B cell (primary cell): ENCODE results near the gene MAFF. TPM values are rescaled to one million over a fixed set of nuclear protein-coding genes. Genes with fewer than 3 reads are reported as not detected.

Source experiments
- ATAC-seq: fragments of 200-7000 bp; cut with Tn5 transposase; one replicate; pipeline ENCODE4 v1.10.0; 2021; ENCODE audit warnings: low read depth, mild to moderate bottlenecking, moderate number of reproducible peaks, moderate library complexity
- CTCF ChIA-PET: fragments of 350-600 bp; sonication (Branson Sonifier 250); formaldehyde crosslinking; loops from one replicate; lab custom pipeline; 2021; ENCODE audit warnings: antibody characterized with exemption, inconsistent platforms; lab: Charles Lee
- POLR2A ChIA-PET: fragments of 350-600 bp; sonication (Branson Sonifier 250); formaldehyde crosslinking; loops from one replicate; lab custom pipeline; 2021; ENCODE audit warnings: antibody characterized with exemption; lab: Charles Lee
- DNase-seq: peaks from one replicate; pipeline ENCODE4 v3.0.0; 2013
- H2AFZ ChIP-seq: 2 replicates; pipeline ENCODE4 v1.6.1; 2012; ENCODE audit warnings: mild to moderate bottlenecking, low read depth, low read length; ENCODE audit not compliant: insufficient read depth, poor library complexity, severe bottlenecking
- H3K27ac ChIP-seq, 2 donors: 1 replicate in 1 of 2; 2 replicates in 1 of 2; pipeline ENCODE4 v1.5.1; 2012 to 2013; ENCODE audit warnings: low read length in 2 of 2, mild to moderate bottlenecking in 2 of 2, moderate library complexity in 1 of 2
- H3K27me3 ChIP-seq, 4 experiments: fragments of 200-600 bp in 1 of 4; sonication (generic) in 1 of 4; replicated peaks in 1 of 4; 1 replicate in 2 of 4; 2 replicates in 2 of 4; pipeline versions ENCODE4 v1.6.1 to v1.7.0; 2013 to 2016; ENCODE audit warnings: low read length in 3 of 4, mild to moderate bottlenecking in 2 of 4, mixed read lengths in 1 of 4, moderate library complexity in 1 of 4; ENCODE audit not compliant: insufficient read depth in 4 of 4, control insufficient read depth in 3 of 4; ENCODE audit errors: control extremely low read depth in 1 of 4
- H3K36me3 ChIP-seq, 2 experiments: replicated peaks in 1 of 2; 1 replicate in 1 of 2; 2 replicates in 1 of 2; pipeline versions ENCODE4 v1.6.1 to v1.7.1; 2013; ENCODE audit warnings: low read length in 1 of 2; ENCODE audit not compliant: insufficient read depth in 2 of 2, control insufficient read depth in 1 of 2; ENCODE audit errors: control extremely low read depth in 1 of 2, extremely low read depth in 1 of 2
- H3K4me1 ChIP-seq, 2 donors: fragments of 200-600 bp in 1 of 2; sonication (generic) in 1 of 2; 1 replicate in 1 of 2; 2 replicates in 1 of 2; pipeline versions ENCODE4 v1.5.1 to v1.6.1; 2013 to 2017; ENCODE audit warnings: low read length in 2 of 2; ENCODE audit not compliant: control insufficient read depth in 2 of 2, insufficient read depth in 2 of 2
- H3K4me2 ChIP-seq: replicated peaks from 2 replicates; pipeline ENCODE3; 2012; ENCODE audit warnings: mild to moderate bottlenecking, low read depth, low read length; ENCODE audit not compliant: poor library complexity, severe bottlenecking
- H3K4me3 ChIP-seq, 5 experiments: fragments of 200-600 bp in 1 of 5; sonication (generic) in 1 of 5; 1 replicate in 3 of 5; 2 replicates in 2 of 5; pipeline versions ENCODE4 v1.5.1 to v1.7.0; 2011 to 2016; ENCODE audit warnings: low read length in 4 of 5, mild to moderate bottlenecking in 4 of 5, low read depth in 2 of 5, control low read depth in 1 of 5, moderate library complexity in 1 of 5; ENCODE audit not compliant: insufficient read depth in 1 of 5; ENCODE audit errors: control extremely low read depth in 1 of 5, extremely low read depth in 1 of 5
- H3K79me2 ChIP-seq: fragments of 200-600 bp; sonication (generic); one replicate; pipeline ENCODE4 v1.6.0; 2016; ENCODE audit warnings: low read length; ENCODE audit not compliant: control insufficient read depth, insufficient read depth
- H3K9ac ChIP-seq: fragments of 200-600 bp; sonication (generic); 2 replicates; pipeline ENCODE4 v1.6.1; 2017; ENCODE audit warnings: mild to moderate bottlenecking, low read length, moderate library complexity
- H3K9me3 ChIP-seq, 3 donors: one replicate each; pipeline versions ENCODE4 v1.6.1 to v1.7.1; 2013; ENCODE audit warnings: low read length in 2 of 3; ENCODE audit not compliant: control insufficient read depth in 2 of 3, insufficient read depth in 1 of 3; ENCODE audit errors: control extremely low read depth in 1 of 3
- H4K20me1 ChIP-seq: 2 replicates; pipeline ENCODE4 v1.6.0; 2012; ENCODE audit warnings: mild to moderate bottlenecking, low read length; ENCODE audit not compliant: insufficient read depth, control insufficient read depth, poor library complexity, severe bottlenecking
- H3K27ac Mint-ChIP-seq: one replicate; pipeline ENCODE4 v1.8.0; 2021; ENCODE audit warnings: mixed read lengths
- H3K27me3 Mint-ChIP-seq: one replicate; pipeline ENCODE4 v1.8.0; 2021; ENCODE audit warnings: mixed read lengths
- H3K4me1 Mint-ChIP-seq: one replicate; pipeline ENCODE4 v1.8.0; 2021; ENCODE audit warnings: mixed read lengths
- H3K4me3 Mint-ChIP-seq: one replicate; pipeline ENCODE4 v1.8.0; 2021; ENCODE audit warnings: mixed read lengths
- H3K9me3 Mint-ChIP-seq: one replicate; pipeline ENCODE4 v1.8.0; 2022; ENCODE audit warnings: mixed read lengths; ENCODE audit not compliant: insufficient read depth
- CTCF ChIP-seq: fragments of 200-600 bp; IDR thresholded peaks from one replicate; pipeline ENCODE4 v1.8.0; 2022; ENCODE audit warnings: antibody characterized with exemption, mild to moderate bottlenecking
- EZH2 ChIP-seq: IDR thresholded peaks from 2 replicates; pipeline ENCODE4 v1.6.1; 2012; ENCODE audit warnings: borderline replicate concordance, low read depth, mild to moderate bottlenecking, moderate library complexity, low read length; ENCODE audit not compliant: insufficient read depth, poor library complexity, severe bottlenecking
- WGBS: methylation state at CpG from one replicate; pipeline ENCODE4 v1.1.5; 2013; ENCODE audit warnings: missing lambda C conversion rate; ENCODE audit not compliant: insufficient coverage; 5-methylcytosine and 5-hydroxymethylcytosine counted together
- intact Hi-C: fragments of 100-400 bp; cut with micrococcal nuclease; formaldehyde crosslinking; loops from one replicate; pipeline ENCODE4 v1.10.0; 2022
- polyA plus RNA-seq: library from polyadenylated mRNA; depleted of rRNA; stranded (reverse); fragments of >200 nt; gene quantifications from 2 replicates; pipeline ENCODE4 v1.2.3, GENCODE V29; 2012
- total RNA-seq, 2 donors: library from RNA; stranded (reverse); fragments of 120-200 nt in 1 of 2; gene quantifications; 1 replicate in 1 of 2; 2 replicates in 1 of 2; pipeline versions ENCODE4 v1.2.3 to v1.2.4, GENCODE V29; 2013 to 2022

The MAFF gene
- total and polyA plus RNA-seq, 2 donors (not counting 1 experiment from before 2014, with no cell fraction given) = 5.3 to 18.0 TPM

DNA sequence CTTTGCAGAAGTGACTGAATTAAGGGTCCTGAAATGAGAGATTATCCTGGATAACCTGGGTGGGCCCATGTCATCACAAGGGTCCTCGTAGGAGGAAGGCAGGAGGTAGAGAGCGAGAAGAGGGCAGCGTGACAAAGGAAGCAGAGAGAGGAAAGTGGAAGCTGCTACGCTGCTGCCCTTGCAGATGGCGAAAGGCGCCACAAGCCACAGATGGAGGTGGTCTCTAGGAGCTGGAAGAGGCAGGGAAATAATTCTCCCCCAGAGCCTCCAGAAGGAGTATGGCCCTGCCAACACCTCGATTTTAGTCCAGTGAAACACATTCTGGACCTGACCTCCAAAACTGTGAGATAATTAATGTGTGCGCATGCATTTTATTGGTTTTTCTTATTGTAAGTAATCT is 57.6 kb downstream of the MAFF start:
- Histone ChIP-seq H3K4me2 (no peak overlapping the region), H3K36me3 (no peaks in the 10 kb centered on the region), H2AFZ (no peak overlapping the region), H3K27ac (no peak overlapping the region), H3K79me2 (peaks cover 10% of the 10 kb centered on the region), H3K27me3 (no peaks in the 10 kb centered on the region), H3K4me3 (no peak overlapping the region), H3K9me3 (no peaks in the 10 kb centered on the region), H3K4me1 (peaks cover 3 to 19% of the 10 kb centered on the region in 2 donors), H3K9ac (no peak overlapping the region), H4K20me1 (peaks cover 5% of the 10 kb centered on the region)
- DNase-seq (no peak), ATAC-seq (no peak)
- Mint-ChIP-seq H3K4me1 (peaks cover 28% of the 10 kb centered on the region), H3K4me3 (peak overlapping the region; percentile 10), H3K27ac (peak overlapping the region; percentile 75), H3K27me3 (no peaks in the 10 kb centered on the region), H3K9me3 (no peaks in the 10 kb centered on the region)
- POLR2A ChIA-PET = no interaction called here
- intact Hi-C loops = no loop called here
- WGBS = 64% methylated on average over 6 of the region's 8 CpGs
- CTCF ChIA-PET = interaction anchor here (1.1 to 1.3 kb wide), 2 partner anchors 13 to 145 kb away, joined by 3 read pairs; no protein-coding TSS in a partner anchor
- no peak for TF ChIP-seq CTCF
- no peak for TF ChIP-seq EZH2
